Activated CD4-positive, alpha-beta T cell treated with anti-CD3 and anti-CD28 coated beads for 1 hour (primary cell): ENCODE data around the gene AIF1L.

ENCODE experiments used
- DNase-seq: peaks from one replicate; pipeline ENCODE4 v3.0.0-alpha.2; 2020

Gene AIF1L

GRCh38 chr9:131078427-131079366 is 17.6 kb upstream of the AIF1L start:
- no peak for DNase-seq

DNA sequence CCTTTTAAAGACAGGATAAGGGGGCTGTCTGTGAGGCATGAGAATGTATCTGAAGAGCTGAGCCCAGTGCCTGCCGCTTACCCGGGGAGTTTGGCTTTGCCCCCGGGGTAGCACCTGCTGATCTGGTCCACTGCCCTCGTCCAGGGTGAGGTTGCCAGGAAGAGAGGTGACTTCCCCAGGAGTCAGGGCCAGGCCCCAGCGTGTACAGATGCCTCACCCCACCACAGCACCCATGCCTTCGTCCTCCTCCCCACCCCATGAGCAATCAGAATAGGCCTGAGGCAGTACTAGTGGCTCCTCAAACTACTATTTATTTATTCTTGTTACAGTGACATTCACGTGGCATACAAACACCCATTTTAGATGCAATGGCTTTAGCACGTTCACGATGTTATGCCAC is 15.7 kb upstream of the AIF1L start:
- DNase-seq: no peak

DNA sequence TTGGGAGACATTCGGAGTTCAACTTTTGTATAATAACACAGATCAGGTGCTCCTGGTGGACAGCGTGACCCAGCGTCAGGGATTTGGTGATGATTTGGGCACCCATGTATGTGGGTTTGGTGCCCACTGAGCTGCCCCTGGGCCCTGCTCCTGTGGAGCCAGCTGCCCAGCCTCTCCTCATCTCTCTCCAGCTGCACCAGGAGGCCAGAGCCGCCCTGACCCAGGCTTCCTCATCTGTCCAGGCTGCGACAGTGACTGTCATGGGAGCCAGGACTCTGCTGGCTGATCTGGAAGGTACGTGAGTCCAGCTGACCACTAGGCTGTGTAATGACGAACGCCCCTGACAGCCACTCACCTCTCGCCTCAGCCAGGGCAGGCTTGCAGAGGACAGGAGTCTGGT is 14.5 kb upstream of the AIF1L start:
- DNase-seq: no peak

GRCh38 chr9:131082774-131083512 is 13.4 kb upstream of the AIF1L start:
- DNase-seq: no peak

GRCh38 chr9:131084661-131085369 is 11.5 kb upstream of the AIF1L start:
- no peak for DNase-seq

DNA sequence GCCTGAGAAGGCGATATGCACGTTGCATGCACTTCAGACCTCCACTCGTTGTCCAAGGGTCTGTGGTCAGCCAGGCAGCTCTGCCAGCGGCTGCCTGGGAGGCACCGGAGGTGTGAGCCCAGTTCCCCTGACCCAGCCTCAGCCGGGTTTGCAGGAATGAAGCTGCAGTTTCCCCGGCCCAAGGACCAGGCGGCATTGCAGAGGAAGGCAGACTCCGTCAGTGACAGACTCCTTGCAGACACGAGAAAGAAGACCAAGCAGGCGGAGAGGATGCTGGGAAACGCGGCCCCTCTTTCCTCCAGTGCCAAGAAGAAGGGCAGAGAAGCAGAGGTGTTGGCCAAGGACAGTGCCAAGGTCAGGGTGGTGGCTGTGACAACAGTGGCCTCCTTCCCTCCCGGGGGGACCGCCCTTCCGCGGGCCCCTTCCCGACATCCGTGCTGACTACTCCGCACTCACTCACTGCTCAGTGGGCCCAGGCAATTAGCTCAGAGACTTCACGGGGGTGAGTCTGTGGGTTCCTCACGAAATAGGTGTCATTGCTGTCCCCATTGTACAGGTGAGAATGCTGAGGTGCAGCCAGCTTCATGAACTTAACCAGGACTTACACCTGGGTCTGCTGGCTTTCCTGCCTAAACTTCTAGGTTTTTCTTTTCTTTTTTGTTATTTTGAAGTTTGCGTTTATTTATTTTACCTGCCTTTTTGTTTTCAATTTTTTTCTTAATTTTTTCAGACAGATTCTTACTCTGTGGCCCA is 10.8 kb upstream of the AIF1L start:
- DNase-seq: no peak

DNA sequence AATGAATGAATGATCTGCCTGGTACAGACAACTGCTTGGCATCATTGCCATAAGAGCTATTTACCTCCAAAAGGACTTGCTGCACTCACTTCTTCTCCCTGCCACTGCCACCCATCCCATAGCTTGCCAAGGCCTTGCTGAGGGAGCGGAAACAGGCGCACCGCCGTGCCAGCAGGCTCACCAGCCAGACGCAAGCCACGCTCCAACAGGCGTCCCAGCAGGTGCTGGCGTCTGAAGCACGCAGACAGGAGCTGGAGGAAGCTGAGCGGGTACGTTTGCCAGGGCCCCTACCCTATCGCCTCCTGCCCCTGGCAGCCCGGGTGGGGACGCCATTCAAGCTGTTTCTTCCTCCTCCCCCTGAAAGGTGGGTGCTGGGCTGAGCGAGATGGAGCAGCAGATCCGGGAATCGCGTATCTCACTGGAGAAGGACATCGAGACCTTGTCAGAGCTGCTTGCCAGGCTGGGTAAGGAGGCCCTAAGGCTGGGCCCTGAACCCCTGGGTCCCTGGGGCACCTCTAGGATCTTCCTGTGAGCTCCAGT is 8.9 kb upstream of the AIF1L start:
- DNase-seq: no peak

GRCh38 chr9:131090025-131090787 is 6.1 kb upstream of the AIF1L start:
- no peak for DNase-seq

DNA sequence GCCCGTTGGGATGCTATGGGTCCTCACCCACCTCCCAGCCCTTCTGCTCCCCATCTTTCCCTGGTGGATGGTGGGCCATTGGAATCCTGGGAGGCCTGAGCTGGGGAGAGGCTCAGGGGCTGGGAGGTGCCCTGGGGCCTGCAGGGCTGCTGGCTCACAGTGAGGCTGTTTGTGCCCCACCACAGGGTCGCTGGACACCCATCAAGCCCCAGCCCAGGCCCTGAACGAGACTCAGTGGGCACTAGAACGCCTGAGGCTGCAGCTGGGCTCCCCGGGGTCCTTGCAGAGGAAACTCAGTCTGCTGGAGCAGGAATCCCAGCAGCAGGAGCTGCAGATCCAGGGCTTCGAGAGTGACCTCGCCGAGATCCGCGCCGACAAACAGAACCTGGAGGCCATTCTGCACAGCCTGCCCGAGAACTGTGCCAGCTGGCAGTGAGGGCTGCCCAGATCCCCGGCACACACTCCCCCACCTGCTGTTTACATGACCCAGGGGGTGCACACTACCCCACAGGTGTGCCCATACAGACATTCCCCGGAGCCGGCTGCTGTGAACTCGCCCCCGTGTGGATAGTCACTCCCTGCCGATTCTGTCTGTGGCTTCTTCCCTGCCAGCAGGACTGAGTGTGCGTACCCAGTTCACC is 4.9 kb upstream of the AIF1L start:
- DNase-seq: no peak

GRCh38 chr9:131092030-131092429 is 4.3 kb upstream of the AIF1L start:
- DNase-seq: no peak

DNA sequence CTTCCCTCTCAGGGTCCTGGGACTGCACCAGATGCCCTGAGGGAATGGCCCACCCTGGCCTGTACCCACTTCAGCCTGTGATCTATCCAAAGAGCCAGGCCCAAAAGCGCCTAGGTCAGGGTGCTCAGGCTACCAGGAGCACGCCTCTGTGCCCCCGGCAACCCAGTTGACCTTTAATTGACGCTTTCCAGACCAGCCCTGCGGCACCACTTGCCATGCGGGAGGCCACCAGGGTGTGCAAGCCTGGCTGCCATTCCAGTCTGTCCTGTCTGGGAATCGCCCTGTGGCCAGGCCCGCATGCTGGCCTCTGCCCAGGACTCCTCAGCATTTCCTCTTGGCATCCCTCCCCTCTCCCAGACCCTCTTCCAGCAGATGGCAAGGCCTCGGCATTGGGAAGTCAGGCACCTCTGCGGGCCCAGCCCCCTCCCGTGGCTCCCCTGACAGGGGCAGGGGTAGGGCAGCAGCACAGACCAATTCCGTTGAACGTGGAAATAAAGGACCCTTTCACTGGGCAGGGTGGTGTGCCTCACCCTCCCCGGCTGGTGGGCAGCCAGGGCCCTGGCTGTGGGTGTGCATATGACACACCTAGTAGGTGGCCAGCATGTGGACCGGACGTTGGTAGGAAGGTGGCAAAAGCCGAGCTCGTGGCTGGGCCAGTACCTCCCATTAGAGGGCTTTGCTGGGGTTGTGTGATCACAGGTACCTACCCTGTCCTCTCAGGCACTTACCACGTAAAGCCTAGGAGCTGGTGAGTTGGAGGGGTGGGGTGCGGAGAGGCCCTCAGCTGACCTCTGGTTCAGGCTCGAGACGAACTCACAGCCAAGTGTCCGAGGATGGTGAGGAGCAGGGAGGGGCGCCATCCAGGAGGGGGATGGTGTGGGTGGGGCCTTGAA is 3.5 kb upstream of the AIF1L start:
- no peak for DNase-seq

GRCh38 chr9:131094015-131094414 is 2.3 kb upstream of the AIF1L start:
- no peak for DNase-seq

DNA sequence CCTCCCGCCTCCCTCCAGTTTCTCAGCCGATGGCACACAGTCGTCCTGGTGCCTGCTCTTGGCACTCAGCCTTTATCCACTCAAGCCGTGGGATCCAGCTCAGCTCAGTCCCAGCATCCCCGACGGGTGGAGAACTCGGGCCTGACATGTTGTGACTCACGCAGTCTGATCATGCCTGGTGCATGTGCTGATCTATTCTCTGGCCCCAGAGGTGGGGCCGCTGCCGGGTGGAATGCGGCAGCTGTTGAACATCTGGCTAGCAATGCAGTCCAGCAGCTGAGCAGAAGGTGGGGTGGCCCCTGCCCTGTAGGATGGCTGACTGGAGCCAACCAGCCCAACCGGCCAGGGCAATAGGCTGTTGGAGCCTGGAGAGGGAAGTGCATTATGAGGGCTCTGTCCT is 1.7 kb upstream of the AIF1L start:
- no peak for DNase-seq

DNA sequence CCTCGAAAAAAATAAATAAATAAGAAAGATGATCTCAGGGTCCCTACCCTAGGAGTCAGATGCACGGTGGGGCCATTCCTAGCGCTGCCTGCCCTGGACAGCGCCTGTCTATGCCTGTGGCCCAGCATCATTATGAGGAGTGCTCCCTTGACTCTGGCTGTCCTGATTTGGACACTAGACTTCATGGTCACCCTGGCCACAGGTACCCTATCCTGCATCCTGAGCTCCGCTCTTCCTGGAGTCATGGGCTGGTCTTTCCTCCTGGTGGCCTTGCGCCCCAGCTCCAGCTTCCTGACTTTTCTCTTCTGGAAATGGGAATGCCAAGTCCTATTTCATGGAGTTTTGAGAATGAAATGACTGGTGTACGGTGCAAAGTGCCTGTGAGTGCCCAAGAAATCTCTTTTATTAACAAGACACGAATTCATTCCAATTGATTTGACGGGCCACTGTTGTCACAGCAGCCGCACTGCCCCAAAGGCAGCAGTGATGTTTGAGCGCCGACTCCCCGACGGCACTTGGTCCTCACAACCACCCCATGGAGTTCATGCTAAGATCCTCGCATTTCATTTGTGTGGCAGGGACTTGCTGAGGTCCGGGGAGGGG is 564 bp upstream of the AIF1L start:
- no peak for DNase-seq

DNA sequence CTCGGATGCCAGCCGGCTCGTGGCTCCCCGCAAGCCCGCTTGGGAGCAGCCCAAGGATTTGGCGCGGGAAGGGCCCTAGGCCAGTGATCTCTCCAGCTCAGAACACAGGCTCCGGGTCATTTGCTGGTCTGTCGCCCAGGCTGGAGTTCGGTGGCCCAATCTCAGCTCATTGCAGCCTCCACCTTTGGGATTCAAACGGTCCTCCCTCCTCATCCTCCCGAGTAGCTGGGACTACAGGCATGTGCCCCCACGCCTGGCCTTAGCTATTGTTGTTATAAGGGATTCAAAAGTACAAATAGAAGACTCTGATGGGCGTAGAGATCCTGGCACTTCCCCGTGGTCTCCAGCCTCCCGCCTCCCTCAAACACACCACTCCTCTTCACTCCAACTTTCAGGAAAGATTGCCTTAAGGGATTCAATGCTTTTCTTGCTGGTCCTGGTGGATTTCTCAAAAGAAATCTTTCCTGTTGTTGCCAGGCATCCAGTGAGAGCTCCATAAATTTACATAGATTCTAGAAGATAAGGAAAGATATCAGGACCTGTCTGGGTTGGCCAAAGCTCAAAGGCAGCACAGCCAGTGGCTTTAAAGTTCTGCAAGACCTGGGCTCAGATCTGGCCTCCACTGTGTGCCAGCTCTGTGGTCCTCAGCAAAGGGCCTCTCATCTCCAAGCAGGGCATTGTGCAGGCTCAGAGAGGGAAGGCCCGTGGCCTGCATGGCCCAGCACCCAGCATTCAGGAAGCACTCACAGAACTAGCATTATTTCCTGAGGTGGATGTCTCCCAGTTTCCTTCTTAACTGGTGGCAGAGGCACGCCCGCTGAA is 1.0 kb downstream of the AIF1L start:
- DNase-seq: no peak

DNA sequence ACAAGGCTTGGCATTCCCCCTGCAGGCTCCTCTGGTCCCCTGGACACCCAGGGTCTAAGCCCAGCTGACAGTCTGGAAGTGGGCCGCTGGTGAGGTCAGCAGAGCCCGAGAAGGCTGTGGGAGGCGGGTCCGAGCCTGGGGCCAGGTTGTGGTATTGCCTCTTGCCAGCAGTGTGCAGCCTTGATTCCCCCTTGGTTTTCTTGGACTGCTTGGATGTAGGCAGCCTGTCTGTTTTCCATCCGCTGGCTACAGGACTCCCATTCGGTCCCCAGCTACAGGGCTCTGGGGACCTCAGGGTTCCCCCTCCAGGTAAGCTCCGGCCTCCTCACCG is 1.6 kb downstream of the AIF1L start:
- no peak for DNase-seq

GRCh38 chr9:131098391-131099101 is 2.2 kb downstream of the AIF1L start:
- no peak for DNase-seq

DNA sequence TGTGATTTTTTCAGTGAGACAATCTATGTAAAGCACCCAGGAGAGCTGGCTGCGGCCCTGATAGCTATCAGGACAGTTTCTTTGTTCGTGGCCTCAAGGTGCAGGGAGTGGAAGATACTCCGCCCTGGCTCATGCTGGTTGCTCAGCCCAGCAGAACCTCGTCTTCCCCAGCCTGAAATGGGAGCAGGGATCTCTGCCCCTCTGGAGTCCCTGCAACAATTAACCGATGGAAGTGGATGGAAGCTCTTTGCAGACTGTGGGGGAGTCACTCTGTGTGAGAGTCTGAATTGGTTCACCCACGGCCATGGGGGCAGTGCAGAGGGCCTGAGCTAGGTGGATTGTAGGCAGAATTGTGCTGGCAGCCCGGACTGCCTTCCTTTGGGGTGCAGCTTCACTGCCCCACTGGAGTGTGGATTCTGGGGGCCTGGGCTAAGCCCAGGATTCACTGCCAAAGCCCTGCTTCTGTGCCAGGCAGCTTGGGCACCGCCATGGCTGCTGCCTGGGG is 2.8 kb downstream of the AIF1L start:
- no peak for DNase-seq
